PC-3 (cell line): ENCODE measurements around the gene EPRS1. TPM values are rescaled to one million over a fixed set of nuclear protein-coding genes. Genes with fewer than 3 reads are reported as not detected.

Experiments used
- ATAC-seq: fragments of 200-7000 bp; cut with Tn5 transposase; 2 replicates; pipeline ENCODE4 v1.9.1; 2020; ENCODE audit warnings: mild to moderate bottlenecking, moderate library complexity
- BruUV-seq: library from RNA; stranded (reverse); fragments of 400-500 nt; replicated peaks from 2 replicates; lab custom pipeline; 2021; lab: Mats Ljungman, UMichigan
- CTCF ChIA-PET: fragments of 300-600 bp; sonication (Branson Sonifier 250); formaldehyde crosslinking; loops from one replicate; lab custom pipeline; 2022; ENCODE audit warnings: antibody characterized with exemption; lab: Charles Lee
- POLR2A ChIA-PET: fragments of 300-600 bp; sonication (Branson Sonifier 250); formaldehyde crosslinking; loops from one replicate; lab custom pipeline; 2022; ENCODE audit warnings: antibody characterized with exemption; ENCODE audit not compliant: unreplicated experiment; lab: Charles Lee
- DNase-seq: peaks from one replicate; pipeline ENCODE4 v3.0.0-alpha.2; 2015
- H2AFZ ChIP-seq: fragments of 300-600 bp; sonication (generic); 2 replicates; pipeline ENCODE4 v1.6.0; 2016; ENCODE audit warnings: antibody characterized with exemption, low read length
- H3F3A ChIP-seq: fragments of 300-600 bp; sonication (generic); one replicate; pipeline ENCODE4 v1.6.0; 2017; ENCODE audit warnings: antibody characterized with exemption, low read length, control low read depth, mild to moderate bottlenecking; ENCODE audit not compliant: unreplicated experiment
- H3K27ac ChIP-seq: fragments of 300-600 bp; sonication (generic); 2 replicates; pipeline ENCODE4 v1.5.1; 2016; ENCODE audit warnings: mild to moderate bottlenecking, low read length
- H3K27me3 ChIP-seq: fragments of 300-600 bp; sonication (generic); 2 replicates; pipeline ENCODE4 v1.6.1; 2016; ENCODE audit warnings: low read length, mixed read lengths
- H3K36me3 ChIP-seq: fragments of 300-600 bp; sonication (generic); 2 replicates; pipeline ENCODE4 v1.6.1; 2016; ENCODE audit warnings: low read depth, mixed run types, low read length, mixed read lengths
- H3K4me1 ChIP-seq: fragments of 300-600 bp; sonication (generic); 2 replicates; pipeline ENCODE4 v1.5.1; 2016; ENCODE audit warnings: low read length; ENCODE audit not compliant: insufficient read depth
- H3K4me2 ChIP-seq: fragments of 300-600 bp; sonication (generic); 2 replicates; pipeline ENCODE4 v1.6.0; 2016; ENCODE audit warnings: low read length
- H3K4me3 ChIP-seq: fragments of 300-600 bp; sonication (generic); 2 replicates; pipeline ENCODE4 v1.5.1; 2016; ENCODE audit warnings: mild to moderate bottlenecking, low read length, mixed read lengths
- H3K79me2 ChIP-seq: fragments of 300-600 bp; sonication (generic); 2 replicates; pipeline ENCODE4 v1.6.1; 2017; ENCODE audit warnings: low read length, mixed read lengths
- H3K9ac ChIP-seq: fragments of 300-600 bp; sonication (generic); 2 replicates; pipeline ENCODE4 v1.6.0; 2016; ENCODE audit warnings: mild to moderate bottlenecking, low read length
- H3K9me2 ChIP-seq: fragments of 300-600 bp; sonication (generic); replicated peaks from 2 replicates; pipeline ENCODE4 v1.6.1; 2016; ENCODE audit warnings: mixed run types, low read length, mixed read lengths
- H3K9me3 ChIP-seq: fragments of 300-600 bp; sonication (generic); 2 replicates; pipeline ENCODE4 v1.6.1; 2016; ENCODE audit warnings: low read length, mixed read lengths
- H4K20me1 ChIP-seq: fragments of 300-600 bp; sonication (generic); 2 replicates; pipeline ENCODE4 v1.6.1; 2016; ENCODE audit warnings: low read length, mixed read lengths
- CTCF ChIP-seq: fragments of 300-600 bp; sonication (generic); conservative IDR thresholded peaks from 2 replicates; pipeline ENCODE4 v1.5.1; 2017; ENCODE audit warnings: antibody characterized with exemption, low read depth, mild to moderate bottlenecking, low read length
- EZH2 ChIP-seq: fragments of 300-600 bp; sonication (generic); IDR thresholded peaks from one replicate; pipeline ENCODE4 v1.6.1; 2017; ENCODE audit warnings: antibody characterized with exemption, mild to moderate bottlenecking, low read length; ENCODE audit not compliant: unreplicated experiment
- EZH2phosphoT487 ChIP-seq: fragments of 300-600 bp; sonication (generic); IDR thresholded peaks from 2 replicates; pipeline ENCODE4 v1.6.1; 2018; ENCODE audit warnings: mild to moderate bottlenecking, antibody characterized with exemption, low read length, borderline replicate concordance
- intact Hi-C: fragments of 100-400 bp; cut with micrococcal nuclease; formaldehyde crosslinking; loops from 2 replicates; pipeline ENCODE4 v1.9.0; 2023
- total RNA-seq: library from RNA; depleted of rRNA; stranded (reverse); fragments of >200 nt; gene quantifications from 2 replicates; pipeline ENCODE4 v1.2.3, GENCODE V29; 2014

The EPRS1 gene
- total RNA-seq, 1 experiment from 2014 or later: 226 TPM

- peaks cover 4% of the 10 kb centered on the region; the same call in 1 of the 2 replicates for H3K36me3 ChIP-seq
- 0 out of 2 replicates have a peak overlapping the region, but pooled peaks have one; percentile 89 for H2AFZ ChIP-seq
- no peaks in the 10 kb centered on the region for H3F3A ChIP-seq
- BruUV-seq: no TSS peak
- peak overlapping the region; percentile 76; the same call in 1 of the 2 replicates for H3K9ac ChIP-seq
- CTCF ChIA-PET: no interaction called here
- no peak for ATAC-seq
- peaks cover 13% of the 10 kb centered on the region; the same call in 1 of the 2 replicates for H4K20me1 ChIP-seq
- TF ChIP-seq EZH2 (no peak), CTCF (no peak), EZH2phosphoT487 (no peak)
- DNase-seq: no peak
- no peaks in the 10 kb centered on the region for H3K9me2 ChIP-seq
- H3K9me3 ChIP-seq: no peaks in the 10 kb centered on the region
- POLR2A ChIA-PET: no interaction called here
- no peaks in the 10 kb centered on the region for H3K27me3 ChIP-seq
- H3K4me1 ChIP-seq: peaks cover 20% of the 10 kb centered on the region
- no peak overlapping the region for H3K27ac ChIP-seq
- H3K4me2 ChIP-seq: peak overlapping the region; percentile 79
- peak overlapping the region; percentile 81 for H3K4me3 ChIP-seq
- H3K79me2 ChIP-seq: peaks cover 58% of the 10 kb centered on the region
- intact Hi-C loops: loop anchor here (5.0 kb wide), 1 partner anchor 62 kb away; no protein-coding TSS in a partner anchor
Measured at GRCh38 chr1:220044678-220045355, 1.5 kb downstream of the EPRS1 start.

GRCh38 chr1:220043646-220044045, 2.7 kb downstream of the EPRS1 start:
- Histone ChIP-seq H3K27me3 (no peaks in the 10 kb centered on the region), H3K9ac (no peak overlapping the region), H3K9me3 (no peaks in the 10 kb centered on the region), H3K4me2 (peak overlapping the region; percentile 26), H3K27ac (no peak overlapping the region), H4K20me1 (peaks cover 13% of the 10 kb centered on the region; the same call in 1 of the 2 replicates), H2AFZ (no peak overlapping the region), H3K4me1 (peaks cover 20% of the 10 kb centered on the region), H3F3A (no peaks in the 10 kb centered on the region), H3K36me3 (peaks cover 14% of the 10 kb centered on the region; the same call in 1 of the 2 replicates), H3K9me2 (no peaks in the 10 kb centered on the region), H3K4me3 (no peak overlapping the region), H3K79me2 (peaks cover 64% of the 10 kb centered on the region)
- ATAC-seq: no peak
- BruUV-seq: no TSS peak
- TF ChIP-seq CTCF (no peak), EZH2phosphoT487 (no peak), EZH2 (no peak)
- intact Hi-C loops: loop anchor here (5.0 kb wide), 1 partner anchor 64 kb away; no protein-coding TSS in a partner anchor
- ChIA-PET POLR2A (no interaction called here), CTCF (no interaction called here)
- no peak for DNase-seq
